Panc1 (cell line): ENCODE data around the gene CUL1.

Experiments
- POLR2AphosphoS5 ChIP-seq: IDR thresholded peaks from 2 replicates; pipeline ENCODE4 v1.6.1; 2012; ENCODE audit warnings: mild to moderate bottlenecking, low read depth, low read length, moderate library complexity
- REST ChIP-seq, 2 experiments: IDR thresholded peaks; 2 replicates each; pipeline ENCODE4 v1.6.1; 2011 to 2012; ENCODE audit warnings: low read depth in 2 of 2, control low read depth in 1 of 2, low read length in 1 of 2, mild to moderate bottlenecking in 1 of 2, moderate library complexity in 1 of 2; ENCODE audit not compliant: insufficient read depth in 1 of 2
- TF ChIP-seq, protein P1 (sequence below): fragments of 450-650 bp; IDR thresholded peaks from 2 replicates; pipeline ENCODE4 v1.5.1; 2017; ENCODE audit warnings: mild to moderate bottlenecking

DNA sequence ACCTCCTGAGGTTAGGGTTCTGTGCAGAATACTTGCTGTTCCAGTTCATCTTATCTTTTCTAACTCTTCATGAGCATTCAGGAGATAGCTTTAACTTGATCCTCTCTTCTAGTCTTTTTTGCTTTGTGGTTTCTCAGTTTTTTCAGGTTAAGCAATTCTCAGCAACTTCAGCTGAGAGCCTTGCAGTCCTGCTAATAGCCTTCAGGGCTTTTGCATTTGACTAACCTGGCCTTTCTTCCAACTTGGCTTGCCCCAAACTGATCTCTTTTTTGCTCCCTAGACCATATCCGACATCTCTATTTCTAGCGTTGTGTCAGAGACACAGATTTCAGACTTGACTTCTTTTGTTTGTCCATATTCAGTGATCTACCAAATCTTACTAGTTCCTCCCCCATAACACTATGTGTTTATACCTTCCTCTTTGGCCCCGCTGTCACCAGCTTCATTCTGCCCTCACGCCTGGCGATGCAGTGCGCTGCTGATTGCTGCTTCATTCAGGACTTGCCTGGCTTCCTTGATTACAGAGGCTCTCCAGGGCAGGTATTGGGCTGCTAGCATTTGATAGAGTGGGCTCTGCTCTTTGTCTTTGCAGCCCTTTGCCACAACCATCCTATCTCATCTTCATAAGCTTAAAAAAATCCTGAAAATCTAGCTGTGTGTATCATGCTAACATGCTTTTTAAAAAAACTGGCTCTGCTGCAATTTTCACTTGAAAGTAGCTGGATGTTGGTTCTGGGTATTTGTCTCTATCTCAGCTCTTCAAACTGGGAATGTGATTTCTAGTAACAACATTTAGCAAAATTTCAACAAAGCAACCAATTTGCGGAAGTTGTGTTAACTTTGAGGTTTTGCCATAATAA is 9.6 kb downstream of the CUL1 start:
- TF ChIP-seq, protein P1, sequence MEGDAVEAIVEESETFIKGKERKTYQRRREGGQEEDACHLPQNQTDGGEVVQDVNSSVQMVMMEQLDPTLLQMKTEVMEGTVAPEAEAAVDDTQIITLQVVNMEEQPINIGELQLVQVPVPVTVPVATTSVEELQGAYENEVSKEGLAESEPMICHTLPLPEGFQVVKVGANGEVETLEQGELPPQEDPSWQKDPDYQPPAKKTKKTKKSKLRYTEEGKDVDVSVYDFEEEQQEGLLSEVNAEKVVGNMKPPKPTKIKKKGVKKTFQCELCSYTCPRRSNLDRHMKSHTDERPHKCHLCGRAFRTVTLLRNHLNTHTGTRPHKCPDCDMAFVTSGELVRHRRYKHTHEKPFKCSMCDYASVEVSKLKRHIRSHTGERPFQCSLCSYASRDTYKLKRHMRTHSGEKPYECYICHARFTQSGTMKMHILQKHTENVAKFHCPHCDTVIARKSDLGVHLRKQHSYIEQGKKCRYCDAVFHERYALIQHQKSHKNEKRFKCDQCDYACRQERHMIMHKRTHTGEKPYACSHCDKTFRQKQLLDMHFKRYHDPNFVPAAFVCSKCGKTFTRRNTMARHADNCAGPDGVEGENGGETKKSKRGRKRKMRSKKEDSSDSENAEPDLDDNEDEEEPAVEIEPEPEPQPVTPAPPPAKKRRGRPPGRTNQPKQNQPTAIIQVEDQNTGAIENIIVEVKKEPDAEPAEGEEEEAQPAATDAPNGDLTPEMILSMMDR = no peak
- no peak for TF ChIP-seq POLR2AphosphoS5
- TF ChIP-seq REST (IDR thresholded peaks at IDR 0.05; ENCODE audit: insufficient read depth in 1 of 2, low read depth in 2 of 2, low read length in 1 of 2) = no peak
